ENCODE results near the gene ADM2.
"Not testable (repeated sequence)": the region's sequence is repeated elsewhere in the genome, so short reads cannot be mapped to it uniquely, and the experiment has no call there.

Gene ADM2, protein sequence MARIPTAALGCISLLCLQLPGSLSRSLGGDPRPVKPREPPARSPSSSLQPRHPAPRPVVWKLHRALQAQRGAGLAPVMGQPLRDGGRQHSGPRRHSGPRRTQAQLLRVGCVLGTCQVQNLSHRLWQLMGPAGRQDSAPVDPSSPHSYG

GRCh38 chr22:50481440-50482106 lies at the start of gene ADM2:
TSS of gene ADM2 (plus strand) at chr22:50481543. CDS start at chr22:50481848, 305 bp downstream.
- Mint-ChIP-seq H3K4me1 (peaks cover 3% of the 10 kb centered on the region), H3K27ac (no peak within 1 kb of the TSS), H3K4me3 (peak within 1 kb of the TSS; percentile 83), H3K27me3 (no peaks in the 10 kb centered on the region), H3K9me3 (no peaks in the 10 kb centered on the region), H3K36me3 (no peaks in the 10 kb centered on the region)

- Mint-ChIP-seq H3K27me3 (no peaks in the 10 kb centered on the region), H3K4me1 (no peaks in the 10 kb centered on the region), H3K27ac (no peak overlapping the region), H3K4me3 (no peak overlapping the region), H3K36me3 (peaks cover 8% of the 10 kb centered on the region), H3K9me3 (no peaks in the 10 kb centered on the region)
These were observed 49.0 kb upstream of the ADM2 start for GRCh38 chr22:50432131-50432876.

DNA sequence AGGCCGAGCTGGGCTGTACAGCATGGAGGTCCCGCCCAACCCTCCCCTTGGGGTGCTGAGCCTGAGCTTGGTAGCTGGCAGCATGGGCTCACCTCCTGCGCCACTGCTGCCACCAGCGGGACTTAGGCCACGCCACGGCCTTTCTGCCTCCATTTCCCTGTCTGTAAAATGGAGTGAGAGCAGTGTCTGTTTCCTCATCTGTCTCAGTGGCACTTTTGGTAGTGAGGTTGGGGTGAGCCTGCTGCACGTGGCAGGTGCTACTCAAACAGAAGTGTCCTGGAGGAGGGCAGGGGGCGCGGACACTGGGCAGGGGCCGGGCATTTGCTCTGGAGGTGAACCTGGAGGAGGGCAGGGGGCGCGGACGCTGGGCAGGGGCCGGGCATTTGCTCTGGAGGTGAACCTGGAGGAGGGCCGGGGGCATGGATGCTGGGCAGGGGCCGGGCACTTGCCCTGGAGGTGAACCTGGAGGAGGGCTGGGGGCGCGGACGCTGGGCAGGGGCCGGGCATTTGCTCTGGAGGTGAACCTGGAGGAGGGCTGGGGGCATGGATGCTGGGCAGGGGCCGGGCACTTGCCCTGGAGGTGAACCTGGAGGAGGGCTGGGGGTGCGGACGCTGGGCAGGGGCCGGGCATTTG lies 48.3 kb upstream of the ADM2 start:
- H3K36me3 Mint-ChIP-seq, H3K4me1 Mint-ChIP-seq, H3K27ac Mint-ChIP-seq, H3K27me3 Mint-ChIP-seq, H3K9me3 Mint-ChIP-seq, H3K4me3 Mint-ChIP-seq: not testable (repeated sequence)

GRCh38 chr22:50434849-50435248 lies 46.5 kb upstream of the ADM2 start:
- Mint-ChIP-seq H3K9me3 (no peaks in the 10 kb centered on the region), H3K4me3 (no peak overlapping the region), H3K4me1 (no peaks in the 10 kb centered on the region), H3K36me3 (peaks cover 3% of the 10 kb centered on the region), H3K27ac (no peak overlapping the region), H3K27me3 (no peaks in the 10 kb centered on the region)

DNA sequence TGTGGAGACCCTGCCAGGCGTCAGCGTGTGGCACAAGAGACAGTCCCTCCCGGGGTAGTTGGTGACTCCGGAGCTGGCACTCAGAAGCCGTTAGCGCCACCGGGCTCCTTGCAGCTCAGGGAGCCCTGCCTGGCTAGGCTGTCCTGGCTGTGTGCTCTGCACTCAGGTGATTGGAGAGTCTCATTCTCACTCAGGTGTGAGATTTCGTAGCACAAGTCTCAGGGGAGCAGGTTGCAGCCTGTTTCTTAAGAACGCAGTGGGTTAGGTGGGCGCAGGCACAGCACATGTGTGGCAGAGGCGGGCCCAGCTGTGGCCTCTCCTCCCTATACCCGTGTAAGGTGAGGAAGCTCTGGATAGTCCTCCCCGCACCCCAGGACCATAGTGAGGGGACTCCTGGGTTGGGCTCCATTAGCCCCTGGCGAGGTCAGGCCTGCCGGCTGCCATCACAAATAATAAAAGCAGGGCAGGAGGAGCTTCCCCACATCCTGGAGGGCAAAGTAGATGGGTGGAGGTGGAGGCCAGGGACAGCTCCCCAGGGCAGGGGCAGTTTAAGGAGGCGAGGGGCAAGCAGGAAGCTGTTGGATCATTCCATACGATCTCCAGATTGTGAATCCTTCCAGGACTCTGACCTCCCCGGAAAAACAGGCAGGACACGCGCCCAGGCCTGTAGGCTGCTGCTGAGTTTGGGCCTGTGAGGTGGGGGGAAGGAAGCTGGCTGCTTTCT lies 45.9 kb upstream of the ADM2 start:
- Mint-ChIP-seq H3K4me1 (no peaks in the 10 kb centered on the region), H3K27me3 (no peaks in the 10 kb centered on the region), H3K4me3 (no peak overlapping the region), H3K36me3 (peaks cover 3% of the 10 kb centered on the region), H3K9me3 (no peaks in the 10 kb centered on the region), H3K27ac (peak overlapping the region; percentile 55)

DNA sequence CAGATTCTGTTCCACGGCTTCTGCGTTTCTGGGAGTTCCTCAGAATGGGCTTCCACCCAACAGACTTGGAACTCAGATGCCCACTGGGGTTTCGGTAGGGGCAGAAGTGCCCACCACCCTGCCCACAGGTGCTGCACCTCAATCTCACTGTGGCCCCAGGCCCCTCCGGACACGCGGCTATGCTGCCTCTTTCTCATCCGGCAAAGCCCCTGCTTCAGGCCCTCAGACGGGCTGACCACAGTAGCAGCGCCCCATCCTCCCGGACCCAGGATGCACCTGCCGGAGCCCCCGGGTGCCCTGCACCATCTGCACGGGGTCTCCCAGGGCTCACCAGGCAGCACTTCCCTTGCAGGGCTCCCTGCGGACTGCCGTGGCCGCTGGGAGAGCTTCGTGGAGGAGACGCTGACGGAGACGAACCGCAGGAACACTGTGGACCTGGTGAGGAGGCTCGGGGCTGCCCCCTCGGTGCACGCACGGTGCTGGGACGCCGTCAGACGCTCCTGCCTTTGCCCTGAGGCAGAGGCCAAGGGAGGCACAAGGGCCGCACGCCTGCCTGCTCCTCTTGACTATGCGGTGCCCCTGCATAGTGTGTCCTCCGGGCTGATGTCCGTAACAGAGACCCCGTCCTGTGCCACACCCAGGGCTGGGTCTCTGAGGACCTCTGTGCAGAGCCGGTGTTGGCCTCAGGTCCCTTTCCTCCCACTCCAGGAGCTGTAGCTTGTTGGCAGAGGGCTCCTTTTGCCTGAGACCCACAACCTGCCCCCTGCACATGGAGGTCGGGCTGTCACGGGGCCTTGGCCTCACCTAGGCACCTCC lies 45.1 kb upstream of the ADM2 start:
- Mint-ChIP-seq H3K4me3 (no peak overlapping the region), H3K27me3 (no peaks in the 10 kb centered on the region), H3K27ac (no peak overlapping the region), H3K9me3 (no peaks in the 10 kb centered on the region), H3K36me3 (peaks cover 3% of the 10 kb centered on the region), H3K4me1 (no peaks in the 10 kb centered on the region)

GRCh38 chr22:50436841-50437341 lies 44.5 kb upstream of the ADM2 start:
- H3K9me3 Mint-ChIP-seq, result no peaks in the 10 kb centered on the region
- no peaks in the 10 kb centered on the region for H3K36me3 Mint-ChIP-seq
- H3K27me3 Mint-ChIP-seq, result no peaks in the 10 kb centered on the region
- no peak overlapping the region for H3K4me3 Mint-ChIP-seq
- no peak overlapping the region for H3K27ac Mint-ChIP-seq
- H3K4me1 Mint-ChIP-seq, result no peaks in the 10 kb centered on the region

DNA sequence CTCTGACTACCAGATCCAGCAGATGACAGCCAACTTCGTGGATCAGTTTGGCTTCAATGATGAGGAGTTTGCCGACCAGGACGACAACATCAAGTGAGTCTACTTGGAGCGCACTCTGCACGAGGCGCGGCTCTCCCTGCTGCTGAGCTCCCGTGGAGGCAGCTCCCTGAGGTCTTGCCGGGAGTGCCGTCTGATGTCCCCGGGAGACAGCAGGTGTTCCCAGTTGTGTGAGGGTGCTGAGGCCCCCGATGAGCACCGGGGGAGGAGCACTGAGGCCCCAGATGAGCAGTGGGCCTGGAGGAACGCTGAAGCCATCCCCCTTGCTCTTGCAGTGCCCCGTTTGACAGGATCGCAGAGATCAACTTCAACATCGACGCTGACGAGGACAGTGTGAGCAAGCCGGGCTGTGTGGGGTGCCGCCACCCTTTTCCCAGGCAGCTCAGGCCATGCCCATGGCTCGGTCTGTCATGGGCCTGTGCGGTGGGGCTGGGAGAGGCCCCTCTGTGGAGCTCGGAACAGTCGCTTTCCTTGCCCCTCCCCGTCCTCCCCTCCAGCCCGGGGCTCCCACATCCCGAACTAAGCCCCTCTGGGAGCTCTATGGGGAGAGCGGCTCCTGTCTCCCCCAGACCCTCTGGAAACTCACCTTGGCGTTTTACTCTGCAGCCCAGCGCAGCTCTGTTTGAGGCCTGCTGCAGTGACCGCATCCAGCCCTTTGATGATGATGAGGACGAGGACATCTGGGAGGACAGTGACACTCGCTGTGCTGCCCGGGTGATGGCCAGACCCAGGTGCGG lies 43.6 kb upstream of the ADM2 start:
- H3K27ac Mint-ChIP-seq, result no peak overlapping the region
- H3K9me3 Mint-ChIP-seq, result no peaks in the 10 kb centered on the region
- no peaks in the 10 kb centered on the region for H3K4me1 Mint-ChIP-seq
- no peaks in the 10 kb centered on the region for H3K27me3 Mint-ChIP-seq
- no peaks in the 10 kb centered on the region for H3K36me3 Mint-ChIP-seq
- H3K4me3 Mint-ChIP-seq, result no peak overlapping the region

GRCh38 chr22:50438305-50439275 lies 42.8 kb upstream of the ADM2 start:
- no peaks in the 10 kb centered on the region for H3K9me3 Mint-ChIP-seq
- no peaks in the 10 kb centered on the region for H3K27me3 Mint-ChIP-seq
- H3K4me3 Mint-ChIP-seq, result no peak overlapping the region
- H3K36me3 Mint-ChIP-seq, result no peaks in the 10 kb centered on the region
- H3K27ac Mint-ChIP-seq, result no peak overlapping the region
- H3K4me1 Mint-ChIP-seq, result no peaks in the 10 kb centered on the region

DNA sequence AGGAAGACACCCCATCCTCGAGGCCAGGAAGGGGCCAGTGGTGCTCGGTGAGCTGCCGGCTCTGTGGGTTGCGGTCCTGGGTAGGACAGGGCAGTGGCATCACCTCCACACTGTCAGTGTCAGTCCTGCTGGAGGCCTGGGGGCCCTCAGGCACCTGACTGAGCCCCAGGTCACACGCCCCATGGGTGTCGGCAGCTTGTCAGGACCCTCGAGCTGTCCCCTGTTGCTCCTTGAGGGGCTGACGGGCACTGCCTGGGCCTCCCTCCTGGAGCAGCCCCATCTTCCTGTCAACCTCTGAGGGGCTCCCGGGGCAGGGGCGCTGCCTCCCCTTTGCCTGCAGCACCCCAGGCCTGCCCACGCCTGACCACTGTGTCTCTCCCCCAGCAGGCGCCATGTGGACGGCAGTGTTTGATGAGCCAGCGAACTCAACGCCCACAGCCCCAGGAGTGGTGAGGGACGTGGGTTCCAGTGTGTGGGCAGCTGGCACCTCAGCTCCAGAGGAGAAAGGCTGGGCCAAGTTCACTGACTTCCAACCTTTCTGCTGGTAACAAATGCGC lies 42.0 kb upstream of the ADM2 start:
- Mint-ChIP-seq H3K27ac (no peak overlapping the region), H3K36me3 (no peaks in the 10 kb centered on the region), H3K4me3 (no peak overlapping the region), H3K4me1 (no peaks in the 10 kb centered on the region), H3K27me3 (no peaks in the 10 kb centered on the region), H3K9me3 (no peaks in the 10 kb centered on the region)

DNA sequence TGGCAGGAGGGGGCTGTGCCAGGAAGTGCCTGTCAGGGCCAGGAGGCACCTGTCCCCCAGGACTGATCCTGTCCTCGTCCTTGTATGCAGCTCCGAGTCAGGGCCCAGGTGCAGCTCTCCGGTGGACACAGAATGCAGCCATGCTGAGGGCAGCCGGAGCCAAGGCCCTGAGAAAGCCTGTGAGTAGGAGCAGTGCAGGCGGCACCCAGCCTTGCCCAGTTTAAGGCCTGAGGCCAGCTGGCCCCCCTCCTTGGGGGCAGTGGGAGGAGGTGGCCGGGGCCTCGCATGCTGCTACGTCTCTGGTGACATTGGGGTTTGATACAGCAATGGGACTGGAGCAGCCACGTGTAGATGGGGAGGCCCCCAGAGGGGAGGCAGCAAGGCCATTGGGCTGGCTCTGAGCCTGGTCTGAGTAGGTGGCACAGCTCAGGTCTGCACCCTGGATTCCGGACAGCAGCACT lies 41.4 kb upstream of the ADM2 start:
- Mint-ChIP-seq H3K4me3 (no peak overlapping the region), H3K4me1 (peaks cover under 1% of the 10 kb centered on the region), H3K36me3 (no peaks in the 10 kb centered on the region), H3K27ac (no peak overlapping the region), H3K27me3 (no peaks in the 10 kb centered on the region), H3K9me3 (no peaks in the 10 kb centered on the region)

DNA sequence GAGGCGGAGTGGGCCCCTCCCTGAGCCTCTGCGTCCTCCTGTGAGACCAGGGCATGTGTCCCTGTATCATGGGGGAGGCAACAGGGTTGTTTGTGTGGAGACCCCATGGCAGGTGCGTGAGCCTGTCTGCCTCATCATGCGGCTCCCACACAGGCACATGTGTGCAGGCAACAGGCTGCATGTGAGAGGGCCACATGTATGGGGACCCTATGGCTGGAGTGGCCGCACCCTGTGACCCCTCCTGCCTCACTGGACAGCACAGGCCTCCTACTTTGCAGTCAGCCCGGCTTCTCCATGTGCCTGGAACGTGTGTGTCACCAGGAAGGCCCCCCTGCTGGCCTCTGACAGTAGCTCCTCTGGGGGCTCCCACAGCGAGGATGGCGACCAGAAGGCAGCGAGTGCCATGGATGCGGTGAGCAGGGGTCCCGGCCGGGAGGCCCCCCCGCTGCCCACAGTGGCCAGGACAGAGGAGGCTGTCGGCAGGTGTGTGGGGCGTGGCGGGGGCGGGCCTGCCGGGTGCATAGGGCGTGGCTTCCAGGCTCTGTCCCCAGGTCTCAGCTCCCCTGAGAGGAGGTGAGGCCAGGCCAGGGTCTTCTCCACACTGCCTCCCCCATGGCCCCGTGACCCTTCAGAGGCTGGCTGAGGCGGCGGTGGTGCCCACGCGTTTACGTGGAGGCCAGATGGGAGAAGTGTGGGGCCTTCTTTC lies 40.6 kb upstream of the ADM2 start:
- H3K4me3 Mint-ChIP-seq, result no peak overlapping the region
- H3K27ac Mint-ChIP-seq, result peak overlapping the region; percentile 17
- no peaks in the 10 kb centered on the region for H3K36me3 Mint-ChIP-seq
- no peaks in the 10 kb centered on the region for H3K9me3 Mint-ChIP-seq
- no peaks in the 10 kb centered on the region for H3K27me3 Mint-ChIP-seq
- H3K4me1 Mint-ChIP-seq, result peaks cover 9% of the 10 kb centered on the region

Measured in activated naive CD4-positive, alpha-beta T cell treated with anti-CD3 and anti-CD28 coated beads, Interleukin-2, amount 50 U/mL, for 24 hours (primary cell).